Measurements from ENCODE around the gene XXYLT1.

XXYLT1 gene

DNA sequence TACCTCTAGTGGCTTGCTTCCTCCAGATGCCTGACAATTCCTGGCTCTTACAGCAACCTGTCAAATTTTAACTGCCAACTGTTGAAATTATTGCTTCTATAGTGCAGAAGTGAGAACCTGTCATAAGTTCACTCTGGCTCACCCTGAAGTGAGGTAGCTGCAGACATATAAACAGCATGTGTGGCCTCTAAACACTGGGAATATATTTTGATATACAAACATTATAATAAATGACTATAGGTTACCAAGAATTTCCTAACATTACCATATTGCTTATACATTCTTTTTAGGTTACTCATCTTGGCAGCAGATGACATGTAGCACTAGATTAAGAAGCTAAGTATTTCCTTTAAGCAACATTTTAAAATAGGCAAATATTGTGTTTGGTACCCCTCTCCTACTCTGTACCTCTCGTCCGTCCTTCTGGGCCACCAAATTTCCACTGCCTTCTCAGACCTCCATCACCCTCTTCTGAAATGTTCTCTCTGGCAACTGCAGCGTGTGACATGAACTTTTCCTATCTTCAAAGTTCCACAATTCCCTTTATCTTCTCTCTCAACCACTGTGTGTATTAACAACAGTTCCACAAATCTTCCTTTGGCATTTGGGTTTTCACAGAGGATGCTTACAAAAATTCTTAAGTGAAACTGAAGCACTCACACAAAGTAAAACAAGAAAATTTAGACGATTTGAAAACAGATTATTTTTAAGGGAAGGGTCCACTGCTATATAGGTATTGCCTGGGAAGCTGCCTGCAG is 15.3 kb upstream of the XXYLT1 start:
- no peaks in the 10 kb centered on the region for H3K27me3 ChIP-seq (ENCODE audit: insufficient read depth, low read length)
- peak overlapping the region; percentile 33 for H3K27ac ChIP-seq (ENCODE audit: low read depth, low read length)
- H3K4me3 ChIP-seq (ENCODE audit: low read depth, low read length) = 0 out of 2 replicates have a peak overlapping the region, but pooled peaks have one; percentile 4
- H3K79me2 ChIP-seq (ENCODE audit: control insufficient read depth, insufficient read depth, low read length, unreplicated experiment) = no peaks in the 10 kb centered on the region
- peaks cover 21% of the 10 kb centered on the region for H3K4me1 ChIP-seq (ENCODE audit: control insufficient read depth, insufficient read depth, low read length, unreplicated experiment)
- H3K36me3 ChIP-seq (ENCODE audit: insufficient read depth, low read length) = peaks cover 23% of the 10 kb centered on the region
- no peak overlapping the region for H2AFZ ChIP-seq (ENCODE audit: low read length, unreplicated experiment)

DNA sequence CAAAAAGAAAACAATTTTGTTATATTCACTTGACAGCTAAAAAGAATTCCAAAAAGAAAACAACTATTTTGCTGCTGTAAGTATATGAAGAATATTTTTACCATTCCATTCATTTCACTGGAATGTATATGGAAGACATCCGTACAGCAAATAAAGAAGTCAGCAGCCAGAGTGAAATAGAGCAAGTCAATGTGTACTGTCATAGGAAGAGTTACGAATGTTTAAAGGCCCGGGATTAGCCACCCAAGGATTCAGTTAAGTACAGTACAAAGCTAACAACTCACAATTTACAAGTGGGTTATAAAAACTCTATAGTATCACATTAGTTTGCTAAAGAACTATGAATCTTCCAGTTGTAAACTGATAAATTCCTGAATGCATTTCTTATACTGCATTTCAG is 14.4 kb upstream of the XXYLT1 start:
- Histone ChIP-seq H3K36me3 (ENCODE audit: insufficient read depth, low read length) (peaks cover 23% of the 10 kb centered on the region), H3K27me3 (ENCODE audit: insufficient read depth, low read length) (no peaks in the 10 kb centered on the region), H3K79me2 (ENCODE audit: control insufficient read depth, insufficient read depth, low read length, unreplicated experiment) (no peaks in the 10 kb centered on the region), H2AFZ (ENCODE audit: low read length, unreplicated experiment) (no peak overlapping the region), H3K4me1 (ENCODE audit: control insufficient read depth, insufficient read depth, low read length, unreplicated experiment) (peaks cover 21% of the 10 kb centered on the region), H3K27ac (ENCODE audit: low read depth, low read length) (no peak overlapping the region), H3K4me3 (ENCODE audit: low read depth, low read length) (no peak overlapping the region)

DNA sequence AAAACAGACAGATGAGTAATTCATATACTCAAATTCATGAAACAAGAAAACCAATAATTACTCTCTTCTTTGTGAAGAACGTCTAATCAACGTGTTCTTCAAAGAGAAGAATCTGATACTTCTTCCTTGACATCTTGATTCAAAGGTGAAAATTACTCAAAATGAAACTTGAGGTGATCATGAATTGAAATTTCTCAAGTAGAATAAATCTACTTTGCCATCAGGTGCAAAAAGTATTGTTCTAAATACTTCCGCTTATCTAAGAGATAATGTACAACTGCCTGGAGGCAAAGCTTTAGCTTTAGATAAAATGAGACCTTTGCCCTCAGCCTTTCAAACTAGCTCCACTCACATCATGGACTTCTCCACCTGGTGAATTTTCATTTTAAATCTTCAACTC is 13.9 kb upstream of the XXYLT1 start:
- H3K4me1 ChIP-seq (ENCODE audit: control insufficient read depth, insufficient read depth, low read length, unreplicated experiment) = peaks cover 21% of the 10 kb centered on the region
- no peaks in the 10 kb centered on the region for H3K79me2 ChIP-seq (ENCODE audit: control insufficient read depth, insufficient read depth, low read length, unreplicated experiment)
- no peak overlapping the region for H2AFZ ChIP-seq (ENCODE audit: low read length, unreplicated experiment)
- H3K27ac ChIP-seq (ENCODE audit: low read depth, low read length) = no peak overlapping the region
- no peaks in the 10 kb centered on the region for H3K27me3 ChIP-seq (ENCODE audit: insufficient read depth, low read length)
- H3K36me3 ChIP-seq (ENCODE audit: insufficient read depth, low read length) = peaks cover 23% of the 10 kb centered on the region
- H3K4me3 ChIP-seq (ENCODE audit: low read depth, low read length) = no peak overlapping the region

DNA sequence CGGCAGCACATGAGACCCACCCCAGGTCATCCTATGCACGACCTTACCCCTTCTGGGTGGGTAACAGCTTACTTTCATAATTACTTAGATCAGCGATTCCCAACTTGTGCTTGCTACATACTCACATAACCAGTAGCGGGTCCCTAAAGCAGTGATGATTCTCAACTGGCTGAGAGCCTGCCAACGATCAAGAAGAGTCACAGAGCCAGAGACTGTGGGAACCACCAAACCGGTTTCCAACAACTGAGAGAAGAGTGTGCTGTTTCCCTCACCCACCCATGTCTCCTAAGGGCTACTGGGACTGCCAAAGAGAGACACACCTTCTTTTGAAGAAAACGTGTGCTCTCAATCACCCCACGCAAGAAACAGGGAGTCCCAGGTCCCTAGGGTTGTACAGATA is 12.0 kb upstream of the XXYLT1 start:
- Histone ChIP-seq H2AFZ (ENCODE audit: low read length, unreplicated experiment) (no peak overlapping the region), H3K27ac (ENCODE audit: low read depth, low read length) (no peak overlapping the region), H3K79me2 (ENCODE audit: control insufficient read depth, insufficient read depth, low read length, unreplicated experiment) (no peaks in the 10 kb centered on the region), H3K4me3 (ENCODE audit: low read depth, low read length) (no peak overlapping the region), H3K4me1 (ENCODE audit: control insufficient read depth, insufficient read depth, low read length, unreplicated experiment) (peaks cover 21% of the 10 kb centered on the region), H3K36me3 (ENCODE audit: insufficient read depth, low read length) (peaks cover 15% of the 10 kb centered on the region), H3K27me3 (ENCODE audit: insufficient read depth, low read length) (no peaks in the 10 kb centered on the region)

DNA sequence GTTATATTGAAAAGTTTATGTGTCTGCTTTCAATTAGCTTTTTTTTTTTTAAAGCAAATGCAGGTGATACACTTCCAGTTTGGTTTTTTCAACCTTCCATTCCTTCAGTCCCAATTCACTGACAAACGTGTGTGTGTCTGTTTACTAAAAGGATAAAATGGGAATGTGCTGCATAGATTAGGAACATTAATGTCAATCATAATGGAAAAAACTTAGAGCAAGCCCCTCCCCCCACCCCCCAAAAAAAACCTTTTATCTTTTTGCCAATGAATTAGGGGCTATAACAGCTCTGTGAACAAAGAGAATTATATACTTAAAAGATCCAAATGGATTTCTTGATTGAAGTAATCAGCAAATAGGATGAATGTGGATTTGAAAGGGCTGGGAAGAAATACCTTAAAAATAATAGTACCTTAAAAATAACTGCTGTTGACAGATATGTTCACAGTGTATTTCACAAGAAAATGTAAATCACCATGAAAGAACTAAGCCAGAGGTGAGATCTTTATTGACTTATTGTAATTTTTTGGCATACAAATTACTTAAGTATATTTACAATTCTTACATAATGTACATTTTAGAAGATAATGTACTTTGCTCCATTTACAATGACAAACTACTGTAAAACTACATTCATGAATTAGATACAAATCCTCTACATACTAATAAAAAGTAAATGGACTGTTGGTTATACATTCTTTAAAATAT is 3.5 kb upstream of the XXYLT1 start:
- Histone ChIP-seq H3K4me3 (ENCODE audit: low read depth, low read length) (no peak overlapping the region), H3K4me1 (ENCODE audit: control insufficient read depth, insufficient read depth, low read length, unreplicated experiment) (peaks cover 10% of the 10 kb centered on the region), H2AFZ (ENCODE audit: low read length, unreplicated experiment) (no peak overlapping the region), H3K79me2 (ENCODE audit: control insufficient read depth, insufficient read depth, low read length, unreplicated experiment) (peaks cover 7% of the 10 kb centered on the region), H3K36me3 (ENCODE audit: insufficient read depth, low read length) (peaks cover 4% of the 10 kb centered on the region), H3K27me3 (ENCODE audit: insufficient read depth, low read length) (no peaks in the 10 kb centered on the region), H3K27ac (ENCODE audit: low read depth, low read length) (no peak overlapping the region)

DNA sequence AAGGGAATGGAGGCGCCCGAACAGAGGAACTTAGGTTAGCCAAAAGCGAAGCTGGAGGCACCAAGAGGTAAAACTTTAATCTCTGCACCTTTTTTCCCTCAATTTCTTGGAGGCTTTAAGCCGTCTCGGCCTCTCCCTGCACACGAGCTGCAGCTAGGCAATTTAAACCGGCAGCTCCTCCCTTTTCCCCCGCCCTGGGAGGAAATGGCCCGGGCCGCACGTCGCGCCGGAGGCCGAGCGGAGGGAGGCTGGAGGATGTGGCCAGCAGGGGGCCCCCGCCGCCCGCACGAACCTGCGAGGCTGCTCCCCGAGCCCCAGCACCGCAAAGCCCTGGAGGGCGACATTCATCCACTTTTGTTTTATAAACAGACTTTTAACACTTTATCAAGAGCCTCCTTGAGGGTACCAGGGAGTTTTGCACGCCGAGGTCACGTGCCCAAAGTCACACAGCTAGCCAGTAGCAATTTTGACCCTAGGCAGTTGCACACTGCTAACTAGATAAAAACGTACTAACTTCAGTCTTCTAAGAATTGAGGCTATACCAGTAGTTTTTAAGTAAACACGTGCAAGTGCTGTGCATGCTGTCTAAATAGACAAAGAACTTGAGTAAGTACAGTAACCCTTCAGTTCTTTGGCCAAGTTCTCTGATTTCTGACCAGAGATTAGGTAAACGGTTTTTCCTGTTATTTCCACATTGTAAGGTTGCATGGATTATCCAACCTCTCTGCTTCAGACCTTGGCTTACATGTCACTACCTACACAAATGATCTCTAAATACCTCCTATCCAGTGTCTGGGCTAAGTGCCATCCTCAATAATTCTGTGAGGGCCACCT is 668 bp upstream of the XXYLT1 start:
- H3K4me1 ChIP-seq (ENCODE audit: control insufficient read depth, insufficient read depth, low read length, unreplicated experiment) = peaks cover 14% of the 10 kb centered on the region
- no peaks in the 10 kb centered on the region for H3K36me3 ChIP-seq (ENCODE audit: insufficient read depth, low read length)
- H3K27me3 ChIP-seq (ENCODE audit: insufficient read depth, low read length) = no peaks in the 10 kb centered on the region
- H3K79me2 ChIP-seq (ENCODE audit: control insufficient read depth, insufficient read depth, low read length, unreplicated experiment) = peaks cover 18% of the 10 kb centered on the region
- peak overlapping the region; percentile 69 for H3K27ac ChIP-seq (ENCODE audit: low read depth, low read length)
- peak overlapping the region; percentile 99 for H3K4me3 ChIP-seq (ENCODE audit: low read depth, low read length)
- H2AFZ ChIP-seq (ENCODE audit: low read length, unreplicated experiment) = peak overlapping the region; percentile 82

DNA sequence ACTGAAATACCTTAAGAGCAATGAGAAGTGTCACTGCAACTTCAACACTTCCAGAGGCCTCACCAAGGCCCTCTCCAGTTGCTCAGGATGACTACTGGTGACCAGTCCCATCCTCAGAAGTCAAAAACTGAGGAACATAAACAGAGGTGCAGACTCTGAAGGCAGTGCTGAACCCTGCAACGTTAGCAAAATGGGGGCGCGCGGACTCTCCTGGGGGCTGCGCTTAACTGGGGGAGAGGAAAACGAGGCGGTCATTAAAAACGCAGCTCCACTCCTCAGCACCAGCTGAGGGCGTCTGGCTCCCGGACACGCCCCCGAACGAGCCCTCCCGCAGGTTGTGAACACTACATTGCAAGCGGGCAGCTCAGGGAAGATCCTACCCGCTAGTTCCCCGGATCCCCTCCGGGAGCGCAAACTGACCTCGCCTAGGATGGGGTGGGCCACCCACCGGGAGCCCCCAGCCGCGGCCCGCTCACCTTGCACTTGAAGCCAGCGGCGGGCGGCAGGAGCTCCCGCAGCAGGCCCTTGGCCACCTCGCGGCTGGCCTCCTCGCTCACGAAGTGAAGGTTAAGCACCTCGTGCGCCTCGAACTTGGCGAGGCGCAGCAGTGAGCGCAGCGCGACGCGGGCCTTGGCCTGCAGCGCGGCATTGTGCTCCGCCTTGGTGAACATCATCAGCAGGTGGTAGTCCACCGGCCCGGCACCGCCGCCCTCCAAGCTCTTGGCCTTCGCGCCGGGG is 711 bp downstream of the XXYLT1 start:
- H2AFZ ChIP-seq (ENCODE audit: low read length, unreplicated experiment) = peak overlapping the region; percentile 77
- H3K27ac ChIP-seq (ENCODE audit: low read depth, low read length) = peak overlapping the region; percentile 62; the same call in 1 of the 2 replicates

DNA sequence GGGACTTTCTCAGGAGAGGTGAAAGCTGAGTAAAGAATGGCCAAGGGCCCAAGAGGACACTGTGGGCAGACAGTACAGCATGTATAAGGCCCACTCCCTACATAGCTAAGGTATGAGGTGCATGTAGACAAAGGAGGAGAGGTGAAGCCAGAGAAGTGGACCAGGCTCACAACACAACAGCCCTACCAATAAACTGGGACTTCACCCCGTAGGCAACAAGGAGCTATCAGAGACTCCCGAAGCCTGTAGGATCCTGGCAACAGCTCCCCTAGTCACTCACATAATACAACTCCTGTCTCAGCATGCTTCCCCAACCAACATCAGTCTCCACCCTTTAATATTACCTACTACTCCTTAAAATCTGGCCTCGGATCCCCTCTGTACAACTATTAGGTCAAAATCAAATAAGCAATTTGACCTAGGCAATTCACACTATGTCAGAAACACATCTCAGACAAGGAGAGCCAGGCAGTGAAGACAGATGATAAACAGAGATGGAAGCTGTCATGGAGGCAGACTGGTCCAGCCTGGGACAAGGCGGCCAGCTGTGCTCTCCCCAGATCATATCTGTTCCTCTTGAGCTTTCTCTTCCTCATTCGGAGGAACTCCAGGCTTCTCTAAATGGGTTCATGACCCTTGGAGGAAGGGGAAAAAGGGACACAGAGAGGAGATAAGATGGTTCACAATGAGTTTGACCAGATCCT is 1.4 kb downstream of the XXYLT1 start:
- no peaks in the 10 kb centered on the region for H3K36me3 ChIP-seq (ENCODE audit: insufficient read depth, low read length)
- no peaks in the 10 kb centered on the region for H3K27me3 ChIP-seq (ENCODE audit: insufficient read depth, low read length)
- peaks cover 14% of the 10 kb centered on the region for H3K4me1 ChIP-seq (ENCODE audit: control insufficient read depth, insufficient read depth, low read length, unreplicated experiment)
- H3K79me2 ChIP-seq (ENCODE audit: control insufficient read depth, insufficient read depth, low read length, unreplicated experiment) = peaks cover 23% of the 10 kb centered on the region
- no peak overlapping the region for H3K27ac ChIP-seq (ENCODE audit: low read depth, low read length)
- peak overlapping the region; percentile 99 for H3K4me3 ChIP-seq (ENCODE audit: low read depth, low read length)
- H2AFZ ChIP-seq (ENCODE audit: low read length, unreplicated experiment) = no peak overlapping the region

More for the DNA sequence above, 711 bp downstream of the XXYLT1 start:
- H3K36me3 ChIP-seq (ENCODE audit: insufficient read depth, low read length) = no peaks in the 10 kb centered on the region
- peaks cover 14% of the 10 kb centered on the region for H3K4me1 ChIP-seq (ENCODE audit: control insufficient read depth, insufficient read depth, low read length, unreplicated experiment)
- H3K27me3 ChIP-seq (ENCODE audit: insufficient read depth, low read length) = no peaks in the 10 kb centered on the region
- H3K79me2 ChIP-seq (ENCODE audit: control insufficient read depth, insufficient read depth, low read length, unreplicated experiment) = peaks cover 23% of the 10 kb centered on the region
- peak overlapping the region; percentile 99 for H3K4me3 ChIP-seq (ENCODE audit: low read depth, low read length)

DNA sequence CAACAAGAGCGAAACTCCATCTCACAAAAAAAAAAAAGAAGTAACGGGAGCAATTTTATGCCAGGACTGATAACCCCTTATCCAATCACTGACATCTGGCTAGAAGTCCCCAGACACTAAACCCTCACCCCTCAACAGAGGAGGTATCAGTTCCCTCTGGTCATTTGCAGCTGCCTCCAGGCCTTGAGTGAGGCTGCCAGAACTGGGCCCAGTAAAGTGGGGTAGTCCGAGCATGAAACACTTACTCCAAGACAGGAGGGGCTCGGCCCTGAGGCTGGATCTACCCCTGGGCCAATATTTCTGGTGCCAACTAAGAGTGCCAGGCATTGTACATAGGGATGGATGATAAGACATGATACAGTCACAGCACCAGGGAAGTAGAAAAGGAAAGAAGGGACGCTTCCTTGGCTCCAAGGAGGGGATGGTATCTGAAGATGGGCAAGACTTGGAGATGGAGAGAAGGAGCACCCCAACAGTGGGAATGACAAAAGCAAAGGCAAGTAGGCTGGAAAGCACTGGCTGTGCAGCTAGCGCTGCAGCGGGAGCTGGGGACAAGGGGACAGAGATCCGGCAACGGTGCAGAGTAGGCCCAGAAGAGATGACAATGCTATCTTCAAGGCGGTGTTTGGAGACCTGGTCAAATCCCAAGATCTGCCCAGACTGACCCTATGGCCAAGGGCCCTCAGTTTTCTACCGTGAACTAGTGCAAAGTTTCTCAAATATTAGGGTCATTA is 2.2 kb downstream of the XXYLT1 start:
- Histone ChIP-seq H3K79me2 (ENCODE audit: control insufficient read depth, insufficient read depth, low read length, unreplicated experiment) (peaks cover 23% of the 10 kb centered on the region), H3K27ac (ENCODE audit: low read depth, low read length) (no peak overlapping the region), H2AFZ (ENCODE audit: low read length, unreplicated experiment) (no peak overlapping the region), H3K4me3 (ENCODE audit: low read depth, low read length) (peak overlapping the region; percentile 99; the same call in 1 of the 2 replicates), H3K36me3 (ENCODE audit: insufficient read depth, low read length) (no peaks in the 10 kb centered on the region), H3K27me3 (ENCODE audit: insufficient read depth, low read length) (no peaks in the 10 kb centered on the region), H3K4me1 (ENCODE audit: control insufficient read depth, insufficient read depth, low read length, unreplicated experiment) (peaks cover 14% of the 10 kb centered on the region)

Data from ACC112 (cell line).